Retinal pigment epithelial cell (primary cell): ENCODE data around the gene GAK.

Experiments
- DNase-seq: peaks from one replicate; pipeline ENCODE4 v3.0.0-alpha.2; 2010; ENCODE audit warnings: low read depth
- H3K4me3 ChIP-seq: 2 replicates; pipeline ENCODE4 v1.5.1; 2011; ENCODE audit warnings: mild to moderate bottlenecking, low read length, control low read depth, moderate library complexity
- CTCF ChIP-seq: conservative IDR thresholded peaks from 2 replicates; pipeline ENCODE4 v1.5.1; 2011; ENCODE audit warnings: low read depth, low read length, control low read depth, inconsistent platforms

Gene GAK

GRCh38 chr4:821631-822030 is 110.5 kb downstream of the GAK start:
- no peak for TF ChIP-seq CTCF
- H3K4me3 ChIP-seq = no peak overlapping the region
- DNase-seq = no peak

- H3K4me3 ChIP-seq = no peak overlapping the region
- TF ChIP-seq CTCF = no peak
- no peak for DNase-seq
These were observed 110.9 kb downstream of the GAK start for GRCh38 chr4:821181-821591.

- no peak for DNase-seq
- TF ChIP-seq CTCF = no peak
- H3K4me3 ChIP-seq = no peak overlapping the region
These were observed 111.6 kb downstream of the GAK start for GRCh38 chr4:820230-821172.

GRCh38 chr4:819401-820229 is 112.5 kb downstream of the GAK start:
- no peak overlapping the region for H3K4me3 ChIP-seq
- no peak for DNase-seq
- TF ChIP-seq CTCF = no peak

- no peak for TF ChIP-seq CTCF
- DNase-seq = no peak
- no peak overlapping the region for H3K4me3 ChIP-seq
These were observed 113.8 kb downstream of the GAK start for GRCh38 chr4:818106-818921.

- TF ChIP-seq CTCF = no peak
- DNase-seq = no peak
- H3K4me3 ChIP-seq = no peak overlapping the region
These were observed 116.5 kb downstream of the GAK start for GRCh38 chr4:815464-816146.
